ENCODE data around the gene POMZP3.
"Not testable (repeated sequence)": the region's sequence is repeated elsewhere in the genome, so short reads cannot be mapped to it uniquely, and the experiment has no call there.

GRCh38 chr7:76612232-76612631 lies 14.8 kb downstream of the POMZP3 start:
- not testable (repeated sequence) for TF ChIP-seq REST (IDR thresholded peaks at IDR 0.05; ENCODE audit: borderline replicate concordance in 1 of 2, low read depth in 1 of 2, low read length in 2 of 2); ZNF292 (CRISPR knock-in tag; IDR thresholded peaks at IDR 0.05; ENCODE audit: borderline replicate concordance, low read depth); ZNF160 (CRISPR knock-in tag; IDR thresholded peaks at IDR 0.05)
